SK-N-MC (cell line): ENCODE data around the gene CFAP119.

Experiments
- EZH2 ChIP-seq: fragments of 200-600 bp; sonication (generic); IDR thresholded peaks from one replicate; pipeline ENCODE4 v1.6.1; 2017; ENCODE audit warnings: antibody characterized with exemption
- FOXP2 ChIP-seq: optimal IDR thresholded peaks from 2 replicates; pipeline ENCODE3; 2011; ENCODE audit warnings: mild to moderate bottlenecking, moderate library complexity; ENCODE audit not compliant: insufficient read depth; ENCODE audit errors: extremely low read length, control extremely low read depth
- POLR2AphosphoS5 ChIP-seq: IDR thresholded peaks from 2 replicates; pipeline ENCODE4 v1.6.1; 2012; ENCODE audit warnings: mild to moderate bottlenecking, low read depth, low read length, borderline replicate concordance

DNA sequence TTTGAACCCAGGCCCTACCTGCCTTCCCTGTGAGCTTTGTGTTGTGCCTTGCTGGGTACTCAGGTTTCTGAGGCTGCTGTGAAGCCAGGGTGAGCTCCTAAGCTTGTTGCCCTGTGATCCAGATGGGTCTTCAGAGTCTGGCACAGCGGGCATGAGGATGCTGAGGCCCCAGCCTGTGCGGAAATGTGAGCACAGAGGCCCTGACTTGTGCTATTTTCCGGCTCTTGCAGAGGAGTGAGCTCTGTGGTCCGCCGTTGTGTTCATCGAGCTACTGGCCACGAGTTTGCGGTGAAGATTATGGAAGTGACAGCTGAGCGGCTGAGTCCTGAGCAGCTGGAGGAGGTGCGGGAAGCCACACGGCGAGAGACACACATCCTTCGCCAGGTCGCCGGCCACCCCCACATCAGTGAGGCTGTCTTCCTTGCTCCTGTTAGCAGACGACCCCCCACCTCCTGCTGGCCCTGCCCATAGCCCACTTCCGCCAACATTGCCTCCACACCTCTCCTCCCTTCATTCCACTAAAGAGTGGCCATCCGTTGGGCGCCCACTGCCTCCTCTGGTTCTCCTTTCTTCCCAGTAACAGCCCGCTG, 10.9 kb downstream of the CFAP119 start:
- TF ChIP-seq POLR2AphosphoS5 (no peak), EZH2 (no peak), FOXP2 (no peak)
